ENCODE results near the gene SEC61G.

SEC61G gene

GRCh38 chr7:54781134-54781920 lies 22.3 kb upstream of the SEC61G start:
- no peak for TF ChIP-seq JUND (IDR thresholded peaks at IDR 0.05; ENCODE audit: low read depth)
- in situ Hi-C loops (cut with HindIII; ENCODE audit: low pct_unique_long_range_greater_than_20kb, low sequenced_read_pairs), result no loop called here
- no peak for DNase-seq (ENCODE audit: low read depth in 1 of 2, low spot score in 1 of 2)

DNA sequence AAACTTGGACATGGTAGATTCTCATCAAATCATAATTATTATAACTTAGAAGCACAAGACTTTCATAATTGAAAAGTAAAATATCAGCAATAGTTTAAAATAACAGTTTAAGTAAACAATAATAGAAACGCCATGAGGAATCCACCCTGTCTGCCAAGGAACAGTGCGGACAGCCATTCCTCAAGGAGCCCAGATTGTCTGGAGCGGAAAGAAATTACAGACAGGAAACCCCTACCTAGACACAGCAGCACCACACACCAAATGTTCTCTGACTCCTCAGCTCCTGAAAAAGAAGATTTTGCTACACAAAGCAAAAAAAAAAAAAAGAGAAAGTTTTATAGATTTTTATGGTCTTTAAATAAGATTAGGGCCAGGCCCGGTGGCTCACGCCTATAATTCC lies 21.5 kb upstream of the SEC61G start:
- no peak for TF ChIP-seq JUND (IDR thresholded peaks at IDR 0.05; ENCODE audit: low read depth)
- in situ Hi-C loops (cut with HindIII; ENCODE audit: low pct_unique_long_range_greater_than_20kb, low sequenced_read_pairs), result no loop called here
- no peak for DNase-seq (ENCODE audit: low read depth in 1 of 2, low spot score in 1 of 2)

DNA sequence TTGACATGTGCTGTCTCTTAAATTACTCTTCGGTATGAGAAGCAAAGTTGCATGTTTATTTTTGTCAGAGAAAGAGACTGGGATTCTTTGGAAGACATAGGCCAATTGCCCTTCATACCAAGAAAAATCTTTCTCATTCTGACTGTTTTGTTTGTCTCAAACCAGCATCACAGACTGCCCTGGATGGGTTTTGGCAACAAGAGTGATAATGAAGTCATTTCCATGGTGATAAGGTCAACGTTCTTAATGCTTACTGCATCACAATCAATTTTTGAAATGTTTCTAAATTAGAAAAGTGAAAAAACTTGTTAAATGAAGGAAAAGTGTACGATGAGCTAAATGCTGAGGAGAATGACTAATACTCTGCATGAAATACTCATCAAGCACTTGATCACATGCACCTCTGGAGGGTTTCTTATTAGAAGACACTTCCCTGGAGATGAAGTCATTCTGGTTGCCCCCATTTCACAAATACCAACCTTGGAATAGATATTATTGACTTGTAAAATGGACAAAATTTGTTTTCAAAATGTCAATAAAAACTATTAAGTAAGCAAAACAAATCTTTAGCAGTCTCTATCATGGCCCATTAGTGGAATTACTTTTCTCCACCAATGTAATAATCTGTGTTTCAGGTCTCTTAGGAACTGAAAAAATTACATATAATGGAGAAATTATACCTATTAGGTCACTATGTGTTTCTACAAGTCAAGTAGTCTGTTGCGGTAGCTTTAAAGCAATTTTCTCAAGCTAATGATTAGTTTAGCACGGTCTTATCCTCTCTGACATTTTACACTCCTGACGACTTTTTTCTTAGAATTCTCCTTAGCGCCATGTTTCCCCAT lies 19.9 kb upstream of the SEC61G start:
- no peak for TF ChIP-seq JUND (IDR thresholded peaks at IDR 0.05; ENCODE audit: low read depth)
- no peak for DNase-seq (ENCODE audit: low read depth in 1 of 2, low spot score in 1 of 2)
- in situ Hi-C loops (cut with HindIII; ENCODE audit: low pct_unique_long_range_greater_than_20kb, low sequenced_read_pairs), result no loop called here

DNA sequence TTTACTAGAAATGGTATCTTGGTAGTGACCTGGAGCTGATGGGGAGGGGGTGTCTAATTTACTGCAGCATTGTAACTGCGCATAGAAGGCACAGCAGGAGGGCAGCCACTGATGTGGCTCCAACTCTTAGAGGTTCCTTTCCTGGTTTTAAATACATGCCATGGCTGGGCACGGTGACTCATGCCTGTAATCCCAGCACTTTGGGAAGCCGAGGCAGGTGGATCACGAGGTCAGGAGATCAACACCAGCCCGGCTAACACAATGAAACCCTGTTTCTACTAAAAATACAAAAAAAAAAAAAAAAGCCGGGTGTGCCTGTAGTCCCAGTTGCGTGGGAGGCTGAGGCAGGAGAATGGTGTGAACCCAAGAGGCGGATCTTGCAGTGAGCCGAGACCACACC lies 19.2 kb upstream of the SEC61G start:
- DNase-seq (ENCODE audit: low read depth in 1 of 2, low spot score in 1 of 2), result no peak
- no peak for TF ChIP-seq JUND (IDR thresholded peaks at IDR 0.05; ENCODE audit: low read depth)
- in situ Hi-C loops (cut with HindIII; ENCODE audit: low pct_unique_long_range_greater_than_20kb, low sequenced_read_pairs), result no loop called here

- no peak for TF ChIP-seq JUND (IDR thresholded peaks at IDR 0.05; ENCODE audit: low read depth)
Observed at GRCh38 chr7:54774785-54775740, 16.1 kb upstream of the SEC61G start.

GRCh38 chr7:54773472-54774399 lies 14.7 kb upstream of the SEC61G start:
- in situ Hi-C loops (cut with HindIII; ENCODE audit: low pct_unique_long_range_greater_than_20kb, low sequenced_read_pairs), result no loop called here
- DNase-seq (ENCODE audit: low read depth in 1 of 2, low spot score in 1 of 2), result peak; percentile 48 to 94
- no peak for TF ChIP-seq JUND (IDR thresholded peaks at IDR 0.05; ENCODE audit: low read depth)

More at GRCh38 chr7:54774785-54775740, 16.1 kb upstream of the SEC61G start:
- no peak for DNase-seq (ENCODE audit: low read depth in 1 of 2, low spot score in 1 of 2)
- in situ Hi-C loops (cut with HindIII; ENCODE audit: low pct_unique_long_range_greater_than_20kb, low sequenced_read_pairs), result no loop called here

- in situ Hi-C loops (cut with HindIII; ENCODE audit: low pct_unique_long_range_greater_than_20kb, low sequenced_read_pairs), result no loop called here
Observed at GRCh38 chr7:54769203-54769602, 10.2 kb upstream of the SEC61G start.

DNA sequence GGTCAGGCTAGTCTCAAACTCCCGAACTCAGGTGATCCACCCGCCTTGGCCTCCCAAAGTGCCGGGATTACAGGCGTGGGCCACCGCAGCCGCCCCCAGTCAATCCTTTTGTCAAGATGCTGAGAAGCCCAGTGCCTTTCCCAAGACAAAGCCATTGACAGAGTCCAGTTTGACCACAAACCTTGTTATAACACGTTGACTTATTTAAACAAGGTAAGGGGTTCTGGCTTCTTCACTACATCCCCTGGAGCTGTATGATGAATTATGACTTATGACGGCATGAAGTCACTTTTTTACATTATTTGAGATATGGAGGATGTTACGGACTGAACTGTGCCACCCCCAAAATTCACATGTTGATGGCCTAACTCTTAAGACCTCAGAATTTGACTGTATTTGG lies 5.8 kb upstream of the SEC61G start:
- in situ Hi-C loops (cut with HindIII; ENCODE audit: low pct_unique_long_range_greater_than_20kb, low sequenced_read_pairs), result no loop called here
- no peak for TF ChIP-seq JUND (IDR thresholded peaks at IDR 0.05; ENCODE audit: low read depth)
- no peak for DNase-seq (ENCODE audit: low read depth in 1 of 2, low spot score in 1 of 2)

More at GRCh38 chr7:54769203-54769602, 10.2 kb upstream of the SEC61G start:
- no peak for TF ChIP-seq JUND (IDR thresholded peaks at IDR 0.05; ENCODE audit: low read depth)
- DNase-seq (ENCODE audit: low read depth in 1 of 2, low spot score in 1 of 2), result no peak

DNA sequence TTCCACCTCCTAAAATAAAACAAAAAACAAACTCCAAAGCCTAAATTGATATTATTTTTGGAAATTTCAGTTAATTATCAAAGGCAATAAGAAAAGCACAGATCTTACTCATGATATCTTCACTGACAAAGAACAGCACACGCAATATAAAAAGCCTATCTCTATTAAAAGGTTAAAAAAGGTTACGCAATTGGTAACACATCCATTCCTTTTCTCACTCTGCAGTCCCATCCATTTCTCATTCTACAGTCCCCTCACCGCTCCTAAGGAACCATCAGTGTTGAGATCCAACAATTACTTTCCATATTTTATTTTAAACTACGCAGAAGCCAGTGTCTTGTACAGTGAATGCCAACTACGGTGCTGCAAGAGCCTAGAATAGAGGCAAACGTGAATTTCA lies 1.3 kb downstream of the SEC61G start:
- DNase-seq (ENCODE audit: low read depth in 1 of 2, low spot score in 1 of 2), result no peak
- in situ Hi-C loops (cut with HindIII; ENCODE audit: low pct_unique_long_range_greater_than_20kb, low sequenced_read_pairs), result no loop called here
- no peak for TF ChIP-seq JUND (IDR thresholded peaks at IDR 0.05; ENCODE audit: low read depth)

DNA sequence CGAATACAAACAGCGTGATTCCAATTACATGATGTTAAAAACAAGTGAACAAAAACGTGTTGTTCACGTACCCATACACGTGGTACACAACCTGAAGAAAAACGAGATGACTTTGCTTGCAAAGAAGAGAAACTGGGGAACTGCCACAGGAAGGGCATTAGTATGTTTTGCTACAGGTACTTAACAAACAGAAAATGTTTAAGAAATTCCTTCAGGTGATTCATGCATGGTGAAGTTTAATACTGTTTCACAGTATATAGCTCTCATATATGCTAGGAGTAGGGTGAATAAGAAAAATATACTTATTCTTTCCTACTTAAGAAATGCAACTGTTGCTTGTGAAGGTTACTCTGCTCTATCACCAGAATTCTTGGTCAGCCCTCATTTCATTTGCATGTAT lies 9.8 kb downstream of the SEC61G start:
- in situ Hi-C loops (cut with HindIII; ENCODE audit: low pct_unique_long_range_greater_than_20kb, low sequenced_read_pairs), result no loop called here
- TF ChIP-seq JUND (IDR thresholded peaks at IDR 0.05; ENCODE audit: low read depth), result no peak
- DNase-seq (ENCODE audit: low read depth in 1 of 2, low spot score in 1 of 2), result no peak

DNA sequence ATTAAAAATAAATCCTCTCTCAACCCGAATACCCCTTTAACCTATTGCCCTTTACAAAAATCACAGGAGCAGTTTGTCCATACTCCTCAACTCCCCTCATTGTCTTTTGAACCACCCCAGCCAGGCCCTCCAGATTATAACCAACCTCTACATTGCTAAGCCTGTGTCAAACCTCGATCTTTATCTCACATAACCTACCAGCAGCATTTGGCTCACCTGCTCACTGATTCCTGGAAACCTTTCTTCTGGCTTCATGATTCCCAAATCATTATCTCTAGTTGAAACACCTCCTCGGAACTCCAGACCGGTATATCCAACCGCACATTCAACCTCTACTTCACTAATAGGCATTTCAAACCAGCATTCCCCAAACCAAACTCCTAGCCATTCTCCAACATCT lies 11.8 kb downstream of the SEC61G start:
- DNase-seq (ENCODE audit: low read depth in 1 of 2, low spot score in 1 of 2), result no peak
- no peak for TF ChIP-seq JUND (IDR thresholded peaks at IDR 0.05; ENCODE audit: low read depth)
- in situ Hi-C loops (cut with HindIII; ENCODE audit: low pct_unique_long_range_greater_than_20kb, low sequenced_read_pairs), result no loop called here
